ENCODE measurements around the gene WASF2. TPM values are rescaled to one million over a fixed set of nuclear protein-coding genes. Genes with fewer than 3 reads are reported as not detected.
"Not testable (repeated sequence)": the region's sequence is repeated elsewhere in the genome, so short reads cannot be mapped to it uniquely, and the experiment has no call there.

Gene WASF2
- total RNA-seq, 2 experiments from 2014 or later = 106 to 110 TPM

GRCh38 chr1:27413004-27413403 is 77.0 kb downstream of the WASF2 start:
- POLR2A ChIA-PET = interaction anchor here (0.5 kb wide), 1 partner anchor 158 kb away, joined by 3 read pairs; no protein-coding TSS in a partner anchor
- CTCF ChIA-PET = interaction anchor here (0.6 to 1.5 kb wide), 4 partner anchors 17 to 194 kb away, joined by 3 read pairs; no protein-coding TSS in a partner anchor

GRCh38 chr1:27412502-27412901 is 77.5 kb downstream of the WASF2 start:
- POLR2A ChIA-PET = no interaction called here
- CTCF ChIA-PET = interaction anchor here (0.6 to 1.5 kb wide), 4 partner anchors 17 to 194 kb away, joined by 3 read pairs; no protein-coding TSS in a partner anchor

GRCh38 chr1:27410709-27411108 is 79.3 kb downstream of the WASF2 start:
- ChIA-PET POLR2A (no interaction called here), CTCF (interaction anchor here (0.6 to 1.2 kb wide), 3 partner anchors 114 to 493 kb away, joined by 3 to 5 read pairs (median 3); no protein-coding TSS in a partner anchor)

- ChIA-PET CTCF (interaction anchor here (0.7 to 1.1 kb wide), 2 partner anchors 113 to 334 kb away, joined by 4 to 5 read pairs; no protein-coding TSS in a partner anchor), POLR2A (interaction anchor here (0.5 to 0.6 kb wide), 2 partner anchors 101 to 1110 kb away, joined by 3 read pairs; no protein-coding TSS in a partner anchor)
These were observed 80.3 kb downstream of the WASF2 start for GRCh38 chr1:27409669-27410068.

- CTCF ChIA-PET = no interaction called here
- POLR2A ChIA-PET = no interaction called here
These were observed 81.8 kb downstream of the WASF2 start for GRCh38 chr1:27408151-27408550.

- POLR2A ChIA-PET = interaction anchor here (0.6 kb wide), 1 partner anchor 959 kb away, joined by 5 read pairs; no protein-coding TSS in a partner anchor
- CTCF ChIA-PET = not testable (repeated sequence)
These were observed 83.2 kb downstream of the WASF2 start for GRCh38 chr1:27406791-27407190.

- POLR2A ChIA-PET = interaction anchor here (0.6 kb wide), 1 partner anchor 960 kb away, joined by 5 read pairs; no protein-coding TSS in a partner anchor
- CTCF ChIA-PET = no interaction called here
These were observed 83.6 kb downstream of the WASF2 start for GRCh38 chr1:27406362-27406680.

- CTCF ChIA-PET = interaction anchor here (2.0 kb wide), 1 partner anchor 10 kb away, joined by 6 read pairs; no protein-coding TSS in a partner anchor
- POLR2A ChIA-PET = not testable (repeated sequence)
These were observed 84.2 kb downstream of the WASF2 start for GRCh38 chr1:27405598-27406361.

- ChIA-PET POLR2A (no interaction called here), CTCF (interaction anchor here (2.0 kb wide), 1 partner anchor 9 kb away, joined by 6 read pairs; no protein-coding TSS in a partner anchor)
These were observed 84.9 kb downstream of the WASF2 start for GRCh38 chr1:27405074-27405473.

GRCh38 chr1:27403931-27404330 is 86.0 kb downstream of the WASF2 start:
- CTCF ChIA-PET = interaction anchor here (2.0 kb wide), 1 partner anchor 8 kb away, joined by 6 read pairs; no protein-coding TSS in a partner anchor
- POLR2A ChIA-PET = no interaction called here

GRCh38 chr1:27403065-27403726 is 86.8 kb downstream of the WASF2 start:
- POLR2A ChIA-PET = no interaction called here

GRCh38 chr1:27402349-27402754 is 87.6 kb downstream of the WASF2 start:
- CTCF ChIA-PET = interaction anchor here (0.5 to 1.2 kb wide), 3 partner anchors 44 to 98 kb away, joined by 3 to 4 read pairs (median 4); no protein-coding TSS in a partner anchor
- POLR2A ChIA-PET = no interaction called here

More at GRCh38 chr1:27403065-27403726, 86.8 kb downstream of the WASF2 start:
- CTCF ChIA-PET = interaction anchor here (0.6 to 2.0 kb wide), 3 partner anchors 7 to 58 kb away, joined by 4 to 6 read pairs (median 4); no protein-coding TSS in a partner anchor

GRCh38 chr1:27400963-27401341 is 89.0 kb downstream of the WASF2 start:
- POLR2A ChIA-PET = no interaction called here
- CTCF ChIA-PET = interaction anchor here (1.2 to 1.5 kb wide), 4 partner anchors 13 to 205 kb away, joined by 3 to 5 read pairs (median 4); no protein-coding TSS in a partner anchor

GRCh38 chr1:27400082-27400962 is 89.6 kb downstream of the WASF2 start:
- POLR2A ChIA-PET = no interaction called here
- CTCF ChIA-PET = interaction anchor here (1.1 to 7.4 kb wide), 6 partner anchors 14 to 206 kb away, joined by 3 to 159 read pairs (median 4); no protein-coding TSS in a partner anchor

GRCh38 chr1:27399251-27400025 is 90.5 kb downstream of the WASF2 start:
- ChIA-PET CTCF (interaction anchor here (1.1 to 7.4 kb wide), 2 partner anchors 65 to 101 kb away, joined by 3 to 159 read pairs; no protein-coding TSS in a partner anchor), POLR2A (no interaction called here)

- CTCF ChIA-PET = interaction anchor here (1.1 to 7.4 kb wide), 3 partner anchors 33 to 100 kb away, joined by 3 to 159 read pairs (median 4); no protein-coding TSS in a partner anchor
- POLR2A ChIA-PET = no interaction called here
These were observed 91.4 kb downstream of the WASF2 start for GRCh38 chr1:27398405-27399149.

GRCh38 chr1:27397749-27398148 is 92.2 kb downstream of the WASF2 start:
- ChIA-PET POLR2A (no interaction called here), CTCF (interaction anchor here (1.4 to 7.4 kb wide), 3 partner anchors 32 to 203 kb away, joined by 4 to 159 read pairs (median 4); no protein-coding TSS in a partner anchor)
